ENCODE data around the gene RASGRF1. TPM values are rescaled to one million over a fixed set of nuclear protein-coding genes. Genes with fewer than 3 reads are reported as not detected.

Gene RASGRF1
- total RNA-seq, 1 donor: under 0.01 TPM

DNA sequence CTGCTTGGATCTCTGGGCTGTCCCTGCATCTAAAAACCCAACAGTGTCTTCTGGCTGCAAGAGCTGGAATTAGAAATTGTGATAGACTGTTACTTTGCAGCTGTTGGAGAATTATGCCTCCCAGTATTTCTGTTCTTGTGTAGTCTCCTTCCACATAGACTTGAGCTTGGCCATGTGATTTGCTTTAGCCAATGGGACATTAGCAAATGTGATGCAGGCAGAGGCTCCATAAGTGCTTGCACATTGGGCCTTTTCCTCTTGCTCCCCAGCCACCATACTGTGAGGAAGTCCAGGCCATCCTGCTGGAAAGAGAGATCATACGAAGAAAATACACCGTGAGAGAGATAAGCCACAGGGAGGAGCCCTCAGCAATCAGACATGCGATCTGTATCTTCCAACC lies 33.8 kb upstream of the RASGRF1 start:
- Histone ChIP-seq H3K79me2 (ENCODE audit: insufficient read depth, low read length) (no peaks in the 10 kb centered on the region), H3K4me1 (ENCODE audit: insufficient read depth, low read length) (no peaks in the 10 kb centered on the region), H4K20me1 (ENCODE audit: insufficient read depth, low read length) (no peaks in the 10 kb centered on the region), H3K4me3 (ENCODE audit: insufficient read depth, low read length) (no peak overlapping the region), H3K27ac (ENCODE audit: low read depth, low read length) (no peak overlapping the region), H3K4me2 (ENCODE audit: insufficient read depth, low read length) (no peak overlapping the region), H3K36me3 (ENCODE audit: insufficient read depth, low read length) (no peaks in the 10 kb centered on the region), H2AFZ (ENCODE audit: low read length) (no peak overlapping the region), H3K9me3 (ENCODE audit: low read depth, low read length) (no peaks in the 10 kb centered on the region), H3K27me3 (ENCODE audit: insufficient read depth, low read length) (no peaks in the 10 kb centered on the region)
- DNase-seq (ENCODE audit: insufficient read length, low spot score, missing footprints): no peak
- no peak for TF ChIP-seq CTCF (IDR thresholded peaks at IDR 0.05; ENCODE audit: extremely low read depth, low read depth, low read length)

- no peak overlapping the region for H3K4me3 ChIP-seq (ENCODE audit: insufficient read depth, low read length)
- H3K4me1 ChIP-seq (ENCODE audit: insufficient read depth, low read length): no peaks in the 10 kb centered on the region
- no peak overlapping the region for H3K27ac ChIP-seq (ENCODE audit: low read depth, low read length)
- H3K36me3 ChIP-seq (ENCODE audit: insufficient read depth, low read length): no peaks in the 10 kb centered on the region
- H3K27me3 ChIP-seq (ENCODE audit: insufficient read depth, low read length): no peaks in the 10 kb centered on the region
- DNase-seq (ENCODE audit: insufficient read length, low spot score, missing footprints): no peak
- no peaks in the 10 kb centered on the region for H3K79me2 ChIP-seq (ENCODE audit: insufficient read depth, low read length)
- no peak for TF ChIP-seq CTCF (IDR thresholded peaks at IDR 0.05; ENCODE audit: extremely low read depth, low read depth, low read length)
- H3K4me2 ChIP-seq (ENCODE audit: insufficient read depth, low read length): no peak overlapping the region
- no peak overlapping the region for H2AFZ ChIP-seq (ENCODE audit: low read length)
- H4K20me1 ChIP-seq (ENCODE audit: insufficient read depth, low read length): no peaks in the 10 kb centered on the region
- no peaks in the 10 kb centered on the region for H3K9me3 ChIP-seq (ENCODE audit: low read depth, low read length)
Observed at GRCh38 chr15:79122991-79123390, 32.4 kb upstream of the RASGRF1 start.

GRCh38 chr15:79122391-79122790 lies 31.8 kb upstream of the RASGRF1 start:
- Histone ChIP-seq H3K4me3 (ENCODE audit: insufficient read depth, low read length) (no peak overlapping the region), H3K9me3 (ENCODE audit: low read depth, low read length) (no peaks in the 10 kb centered on the region), H4K20me1 (ENCODE audit: insufficient read depth, low read length) (no peaks in the 10 kb centered on the region), H3K4me1 (ENCODE audit: insufficient read depth, low read length) (no peaks in the 10 kb centered on the region), H3K27ac (ENCODE audit: low read depth, low read length) (no peak overlapping the region), H3K27me3 (ENCODE audit: insufficient read depth, low read length) (no peaks in the 10 kb centered on the region), H2AFZ (ENCODE audit: low read length) (no peak overlapping the region), H3K4me2 (ENCODE audit: insufficient read depth, low read length) (no peak overlapping the region), H3K79me2 (ENCODE audit: insufficient read depth, low read length) (no peaks in the 10 kb centered on the region), H3K36me3 (ENCODE audit: insufficient read depth, low read length) (no peaks in the 10 kb centered on the region)
- no peak for DNase-seq (ENCODE audit: insufficient read length, low spot score, missing footprints)
- no peak for TF ChIP-seq CTCF (IDR thresholded peaks at IDR 0.05; ENCODE audit: extremely low read depth, low read depth, low read length)

- H4K20me1 ChIP-seq (ENCODE audit: insufficient read depth, low read length): no peaks in the 10 kb centered on the region
- H2AFZ ChIP-seq (ENCODE audit: low read length): no peak overlapping the region
- H3K27me3 ChIP-seq (ENCODE audit: insufficient read depth, low read length): no peaks in the 10 kb centered on the region
- H3K4me1 ChIP-seq (ENCODE audit: insufficient read depth, low read length): no peaks in the 10 kb centered on the region
- H3K4me2 ChIP-seq (ENCODE audit: insufficient read depth, low read length): no peak overlapping the region
- H3K36me3 ChIP-seq (ENCODE audit: insufficient read depth, low read length): no peaks in the 10 kb centered on the region
- no peaks in the 10 kb centered on the region for H3K79me2 ChIP-seq (ENCODE audit: insufficient read depth, low read length)
- DNase-seq (ENCODE audit: insufficient read length, low spot score, missing footprints): no peak
- no peaks in the 10 kb centered on the region for H3K9me3 ChIP-seq (ENCODE audit: low read depth, low read length)
- H3K27ac ChIP-seq (ENCODE audit: low read depth, low read length): no peak overlapping the region
- no peak overlapping the region for H3K4me3 ChIP-seq (ENCODE audit: insufficient read depth, low read length)
- no peak for TF ChIP-seq CTCF (IDR thresholded peaks at IDR 0.05; ENCODE audit: extremely low read depth, low read depth, low read length)
Observed at GRCh38 chr15:79121571-79121970, 31.0 kb upstream of the RASGRF1 start.

All from osteoblast (primary cell).